HUES64 (cell line): Measurements from ENCODE around the gene DDX39A.
"Not testable (repeated sequence)": the region's sequence is repeated elsewhere in the genome, so short reads cannot be mapped to it uniquely, and the experiment has no call there.

Experiments used
- H3K27ac ChIP-seq: 2 replicates; pipeline ENCODE4 v1.7.0; 2013; ENCODE audit warnings: low read depth, low read length, inconsistent platforms
- H3K27me3 ChIP-seq: 2 replicates; pipeline ENCODE4 v1.6.1; 2013; ENCODE audit warnings: mild to moderate bottlenecking, low read length; ENCODE audit not compliant: insufficient read depth
- H3K36me3 ChIP-seq: 2 replicates; pipeline ENCODE4 v1.6.1; 2013; ENCODE audit warnings: mild to moderate bottlenecking, low read length; ENCODE audit not compliant: insufficient read depth
- H3K4me1 ChIP-seq: 2 replicates; pipeline ENCODE4 v1.6.1; 2013; ENCODE audit warnings: mild to moderate bottlenecking, low read length, moderate library complexity; ENCODE audit not compliant: insufficient read depth
- H3K4me3 ChIP-seq: 2 replicates; pipeline ENCODE4 v1.5.1; 2013; ENCODE audit warnings: mild to moderate bottlenecking, low read length, moderate library complexity
- H3K9ac ChIP-seq: 2 replicates; pipeline ENCODE4 v1.6.1; 2013; ENCODE audit warnings: mild to moderate bottlenecking, low read depth, low read length
- H3K9me3 ChIP-seq: 2 replicates; pipeline ENCODE4 v1.6.1; 2013; ENCODE audit warnings: low read depth, low read length; ENCODE audit not compliant: insufficient read depth
- WGBS: fragments of 150-250, 120-280 bp; methylation state at CpG from one replicate; pipeline ENCODE4 v1.1.7; 2013; ENCODE audit warnings: missing lambda C conversion rate; 5-methylcytosine and 5-hydroxymethylcytosine counted together

DDX39A gene

DNA sequence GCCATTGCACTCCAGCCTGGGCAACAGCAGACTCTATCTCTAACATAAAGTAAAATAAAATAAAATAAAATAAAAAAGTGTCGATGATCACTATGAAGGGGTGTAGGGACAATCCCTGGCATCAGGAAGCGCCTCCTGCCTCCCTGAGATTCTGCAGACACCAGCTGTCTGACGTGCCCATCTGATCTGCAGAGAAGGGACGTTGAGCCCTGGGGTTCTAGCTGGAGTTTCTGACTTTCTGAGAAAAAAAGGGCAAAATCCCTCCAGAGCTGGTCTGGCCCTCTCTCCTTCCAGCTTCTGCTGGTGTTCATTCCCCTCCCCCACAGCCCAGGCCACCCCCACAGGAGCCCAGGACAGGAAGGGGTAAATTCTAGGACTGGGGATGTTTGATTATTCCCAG, 40.3 kb downstream of the DDX39A start:
- Histone ChIP-seq H3K27ac (no peak overlapping the region), H3K36me3 (no peaks in the 10 kb centered on the region)
- WGBS = 66% methylated on average over 4 of the region's 4 CpGs

DNA sequence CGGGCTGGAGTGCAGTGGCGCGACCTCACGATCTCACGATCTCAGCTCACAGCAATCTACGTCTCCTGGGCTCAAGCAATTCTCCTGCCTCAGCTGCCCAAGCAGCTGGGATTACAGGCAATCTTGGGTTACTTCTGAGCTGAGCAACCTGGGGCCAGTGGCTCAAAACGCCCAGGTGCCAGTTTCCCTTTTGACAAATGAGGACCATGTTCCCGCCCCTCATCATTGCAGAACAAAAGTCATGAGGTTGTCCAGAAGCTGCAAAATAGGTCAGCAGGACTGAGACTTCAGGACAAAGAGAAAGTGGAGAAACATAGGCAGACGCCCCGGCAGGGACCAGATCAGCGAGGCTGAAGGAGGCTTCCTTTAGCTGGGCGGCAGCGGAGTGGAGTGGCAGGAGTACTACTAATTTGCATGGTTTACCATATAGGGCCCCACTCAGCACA, 41.2 kb downstream of the DDX39A start:
- WGBS = 58% methylated on average over 11 of the region's 13 CpGs
- Histone ChIP-seq H3K27me3 (no peaks in the 10 kb centered on the region), H3K4me3 (no peak overlapping the region), H3K9ac (no peak overlapping the region), H3K9me3 (no peaks in the 10 kb centered on the region), H3K4me1 (peaks cover 16% of the 10 kb centered on the region; the same call in 1 of the 2 replicates), H3K27ac (no peak overlapping the region; the same call in 1 of the 2 replicates), H3K36me3 (no peaks in the 10 kb centered on the region)

More for the DNA sequence above, 40.3 kb downstream of the DDX39A start:
- Histone ChIP-seq H3K4me1 (peaks cover 16% of the 10 kb centered on the region; the same call in 1 of the 2 replicates), H3K4me3 (no peak overlapping the region), H3K27me3 (no peaks in the 10 kb centered on the region), H3K9ac (no peak overlapping the region), H3K9me3 (no peaks in the 10 kb centered on the region)

DNA sequence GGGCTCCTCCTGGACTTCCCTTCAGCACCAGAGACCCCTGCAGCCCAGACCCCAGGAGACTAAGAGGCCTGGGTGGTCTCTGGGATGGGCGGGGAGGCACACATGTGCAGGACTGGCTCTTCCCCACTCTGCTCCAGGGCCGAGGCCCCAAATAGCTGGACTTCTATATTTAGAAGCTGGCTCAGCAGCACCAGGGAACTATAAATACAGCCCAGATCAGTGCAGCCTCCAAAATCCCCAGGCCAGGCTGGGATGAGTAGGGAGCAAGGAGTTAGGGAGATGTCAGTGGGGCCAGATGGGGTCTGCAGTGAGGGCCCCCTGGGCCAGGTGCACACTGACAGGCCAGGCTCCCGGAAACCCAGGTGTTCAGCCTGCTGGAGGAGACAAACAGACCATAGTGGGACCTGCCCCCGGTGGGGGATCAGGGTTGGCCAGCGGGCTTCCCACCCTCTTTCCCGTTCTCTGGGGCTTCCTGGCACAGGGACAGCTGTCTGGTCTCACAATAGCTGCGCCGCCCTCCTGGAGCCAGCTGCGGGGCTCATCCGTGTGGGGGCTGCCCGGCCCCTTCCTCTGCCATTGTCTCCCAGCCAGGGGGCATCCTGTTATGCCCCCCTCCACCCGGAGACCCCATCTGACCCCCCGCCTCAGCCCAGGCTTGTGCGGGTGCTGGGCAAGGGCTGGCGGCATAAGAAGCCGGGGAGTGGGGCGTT, 43.4 kb downstream of the DDX39A start:
- no peak overlapping the region for H3K27ac ChIP-seq
- no peak overlapping the region for H3K4me3 ChIP-seq
- no peaks in the 10 kb centered on the region for H3K9me3 ChIP-seq
- H3K4me1 ChIP-seq = peaks cover 10% of the 10 kb centered on the region; the same call in 1 of the 2 replicates
- no peaks in the 10 kb centered on the region for H3K36me3 ChIP-seq
- no peaks in the 10 kb centered on the region for H3K27me3 ChIP-seq
- no peak overlapping the region for H3K9ac ChIP-seq
- WGBS = 82% methylated on average over 17 of the region's 17 CpGs

DNA sequence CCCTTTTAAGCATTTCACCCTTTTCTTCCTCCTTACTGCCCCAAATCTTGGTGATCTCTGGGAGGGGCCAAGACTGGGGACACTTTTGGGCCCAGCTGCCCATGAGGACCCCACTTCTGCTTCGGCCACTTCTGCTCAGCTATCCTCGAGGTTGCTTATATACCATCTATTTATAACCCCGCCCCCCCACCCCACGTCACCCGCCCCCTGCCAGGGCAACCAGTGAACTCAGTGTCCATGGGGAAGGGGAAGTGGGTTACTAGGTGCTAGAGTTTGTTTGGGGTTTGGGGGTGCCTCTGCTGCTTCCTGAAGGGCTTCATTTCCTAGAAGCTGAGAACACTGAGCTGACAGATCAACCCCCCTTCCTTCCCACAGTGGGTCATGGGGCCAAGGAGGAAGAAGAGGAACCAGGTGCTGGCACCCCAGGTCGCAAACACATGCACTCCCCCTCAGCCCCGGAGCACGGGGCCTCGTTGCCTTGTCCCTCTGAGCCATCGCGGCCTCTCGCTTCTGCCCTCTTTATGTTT, 44.0 kb downstream of the DDX39A start:
- Histone ChIP-seq H3K9me3 (no peaks in the 10 kb centered on the region), H3K4me1 (peaks cover 12% of the 10 kb centered on the region; the same call in 1 of the 2 replicates), H3K4me3 (no peak overlapping the region), H3K9ac (no peak overlapping the region), H3K27ac (no peak overlapping the region), H3K27me3 (no peaks in the 10 kb centered on the region), H3K36me3 (no peaks in the 10 kb centered on the region)
- 90% methylated on average over 9 of the region's 12 CpGs for WGBS

DNA sequence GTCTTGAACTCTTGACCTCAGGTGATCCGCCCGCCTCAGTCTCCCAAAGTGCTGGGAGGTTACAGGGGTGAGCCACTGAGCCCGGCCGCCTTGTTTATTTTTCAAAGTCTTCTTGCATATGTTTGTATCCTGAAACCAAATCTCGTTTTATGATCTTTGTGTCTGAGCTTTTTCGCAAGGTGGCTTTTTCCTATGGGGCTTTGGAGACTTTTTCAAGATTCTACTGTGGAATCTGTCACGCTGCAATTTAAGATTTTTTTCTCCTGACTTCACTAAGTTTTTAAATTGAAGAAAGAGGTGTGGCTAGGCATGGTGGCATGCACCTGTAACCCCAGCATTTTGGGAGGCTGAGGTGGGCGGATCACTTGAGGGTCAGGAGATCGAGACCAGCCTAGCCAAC, 44.8 kb downstream of the DDX39A start:
- H3K27ac ChIP-seq, H3K9ac ChIP-seq, H3K36me3 ChIP-seq, H3K4me3 ChIP-seq, H3K9me3 ChIP-seq, H3K27me3 ChIP-seq: not testable (repeated sequence)
- 92% methylated on average over 9 of the region's 9 CpGs for WGBS
- peaks cover 17% of the 10 kb centered on the region; the same call in 1 of the 2 replicates for H3K4me1 ChIP-seq

DNA sequence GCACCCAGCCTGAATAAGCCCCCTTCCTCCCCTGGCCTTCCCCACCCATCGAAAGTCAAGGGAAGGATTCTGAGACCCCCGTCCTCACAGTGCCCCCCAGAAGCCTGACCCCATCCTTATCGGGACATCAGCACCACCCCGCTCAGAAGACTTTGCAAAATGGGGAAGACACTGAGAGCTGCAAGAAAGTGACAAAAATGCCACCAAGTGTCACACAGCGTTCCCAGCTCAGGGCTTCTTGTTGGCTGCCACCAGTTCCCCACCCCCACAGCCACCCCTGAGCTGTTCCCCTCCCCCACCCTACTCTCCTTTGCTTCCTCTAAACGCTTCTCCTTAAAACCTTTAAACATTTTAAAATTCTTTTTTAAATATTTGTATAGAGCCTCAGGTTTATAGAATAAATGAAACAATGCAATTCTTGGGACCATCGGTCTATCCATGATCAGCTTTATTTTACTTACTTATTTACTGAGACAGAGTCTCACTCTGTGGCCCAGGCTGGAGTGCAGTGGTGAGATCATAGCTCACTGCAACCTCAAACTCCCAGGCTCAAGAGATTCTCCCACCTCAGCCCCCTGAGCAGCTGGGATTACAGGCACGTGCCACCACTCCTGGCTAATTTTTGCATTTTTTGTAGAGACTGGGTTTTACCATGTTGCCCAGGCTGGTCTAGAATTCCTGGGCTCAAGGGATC, 46.6 kb downstream of the DDX39A start:
- H3K27me3 ChIP-seq, H3K4me1 ChIP-seq, H3K27ac ChIP-seq, H3K9ac ChIP-seq, H3K4me3 ChIP-seq, H3K36me3 ChIP-seq, H3K9me3 ChIP-seq: not testable (repeated sequence)
- WGBS = 65% methylated on average over 6 of the region's 8 CpGs

DNA sequence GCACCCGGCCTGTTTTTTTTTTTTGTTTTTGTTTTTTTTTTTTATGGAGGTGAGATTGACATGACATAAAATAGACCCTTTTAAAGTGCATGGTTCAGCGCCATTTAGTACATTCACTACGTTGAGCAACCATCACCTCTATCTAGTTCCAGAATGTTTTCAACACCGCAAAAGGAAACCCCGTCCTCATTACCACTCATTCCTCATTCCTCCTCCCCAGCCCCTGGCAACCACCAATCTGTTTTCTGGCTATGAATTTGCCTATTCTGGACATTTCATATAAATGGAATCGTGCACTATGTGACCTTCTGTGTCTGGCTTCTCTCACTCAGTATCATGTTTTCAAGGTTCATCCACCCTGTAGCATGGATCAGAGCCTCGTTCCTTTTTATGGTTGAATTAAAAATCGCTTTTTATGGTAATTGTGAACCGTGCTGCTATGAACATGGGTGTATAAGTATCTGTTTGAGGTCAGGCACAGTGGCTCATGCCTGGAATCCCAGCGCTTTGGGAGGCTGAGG, 47.8 kb downstream of the DDX39A start:
- Histone ChIP-seq H3K9ac (no peak overlapping the region), H3K36me3 (no peaks in the 10 kb centered on the region), H3K4me1 (0 out of 2 replicates have a peak, but pooled peaks cover 7% of the 10 kb centered on the region), H3K9me3 (no peaks in the 10 kb centered on the region), H3K4me3 (no peak overlapping the region), H3K27me3 (no peaks in the 10 kb centered on the region), H3K27ac (no peak overlapping the region)
- 94% methylated on average over 10 of the region's 10 CpGs for WGBS

DNA sequence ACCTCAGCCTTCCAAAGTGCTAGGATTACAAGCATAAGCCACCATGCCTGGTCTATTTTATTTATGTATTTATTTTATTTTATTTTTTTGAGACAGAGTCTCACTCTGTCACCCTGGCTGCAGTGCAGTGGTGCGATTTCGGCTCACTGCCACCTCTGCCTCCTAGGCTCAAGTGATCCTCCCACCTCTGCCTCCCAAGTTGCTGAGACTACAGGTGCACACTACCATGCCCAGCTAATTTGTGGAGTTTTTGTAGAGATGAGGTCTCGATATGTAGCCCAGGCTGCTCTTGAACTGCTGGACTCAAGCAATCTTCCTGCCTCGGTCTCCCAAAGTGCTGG, 48.2 kb downstream of the DDX39A start:
- Histone ChIP-seq H3K27me3 (no peaks in the 10 kb centered on the region), H3K36me3 (no peaks in the 10 kb centered on the region), H3K4me3 (no peak overlapping the region), H3K9ac (no peak overlapping the region), H3K27ac (no peak overlapping the region), H3K4me1 (0 out of 2 replicates have a peak, but pooled peaks cover 7% of the 10 kb centered on the region), H3K9me3 (no peaks in the 10 kb centered on the region)
- WGBS = 94% methylated on average over 4 of the region's 4 CpGs

DNA sequence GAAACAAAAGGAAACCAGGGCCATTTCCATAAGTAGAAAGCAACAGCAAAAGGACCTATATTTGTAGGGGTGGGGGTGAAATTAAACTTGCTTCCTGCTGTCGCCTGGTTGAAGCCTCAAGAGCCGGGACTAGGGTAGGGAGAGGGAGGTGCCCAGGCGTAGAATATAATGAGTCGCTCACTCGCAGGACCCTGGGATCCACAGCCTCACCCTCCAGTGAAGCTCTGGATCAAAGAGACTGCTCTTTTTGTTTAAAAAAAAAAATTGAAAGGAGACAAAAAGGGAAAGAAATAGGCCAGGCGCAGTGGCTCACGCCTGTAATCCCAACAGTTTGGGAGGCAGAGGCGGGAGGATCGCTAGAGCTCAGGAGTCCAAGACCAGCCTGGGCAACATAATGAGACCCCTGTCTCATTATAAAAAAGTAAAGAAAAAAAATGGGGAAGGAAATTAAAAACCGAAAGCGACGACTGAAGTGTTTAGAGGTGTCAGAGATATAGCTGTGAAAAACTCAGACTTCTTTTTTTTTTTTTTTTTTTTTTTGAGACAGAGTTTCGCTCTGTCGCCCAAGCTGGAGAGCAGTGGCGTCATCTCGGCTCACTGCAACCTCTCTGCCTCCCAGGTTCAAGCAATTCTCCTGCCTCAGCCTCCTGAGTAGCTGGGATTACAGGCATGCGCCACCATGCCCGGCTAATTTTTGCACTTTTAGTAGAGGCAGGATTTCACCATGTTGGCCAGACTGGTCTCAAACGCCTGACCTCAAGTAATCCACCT, 48.8 kb downstream of the DDX39A start:
- 0 out of 2 replicates have a peak, but pooled peaks cover 7% of the 10 kb centered on the region for H3K4me1 ChIP-seq
- no peak overlapping the region for H3K4me3 ChIP-seq
- no peak overlapping the region for H3K27ac ChIP-seq
- no peaks in the 10 kb centered on the region for H3K36me3 ChIP-seq
- H3K27me3 ChIP-seq = no peaks in the 10 kb centered on the region
- no peaks in the 10 kb centered on the region for H3K9me3 ChIP-seq
- H3K9ac ChIP-seq = no peak overlapping the region
- 85% methylated on average over 19 of the region's 19 CpGs for WGBS

DNA sequence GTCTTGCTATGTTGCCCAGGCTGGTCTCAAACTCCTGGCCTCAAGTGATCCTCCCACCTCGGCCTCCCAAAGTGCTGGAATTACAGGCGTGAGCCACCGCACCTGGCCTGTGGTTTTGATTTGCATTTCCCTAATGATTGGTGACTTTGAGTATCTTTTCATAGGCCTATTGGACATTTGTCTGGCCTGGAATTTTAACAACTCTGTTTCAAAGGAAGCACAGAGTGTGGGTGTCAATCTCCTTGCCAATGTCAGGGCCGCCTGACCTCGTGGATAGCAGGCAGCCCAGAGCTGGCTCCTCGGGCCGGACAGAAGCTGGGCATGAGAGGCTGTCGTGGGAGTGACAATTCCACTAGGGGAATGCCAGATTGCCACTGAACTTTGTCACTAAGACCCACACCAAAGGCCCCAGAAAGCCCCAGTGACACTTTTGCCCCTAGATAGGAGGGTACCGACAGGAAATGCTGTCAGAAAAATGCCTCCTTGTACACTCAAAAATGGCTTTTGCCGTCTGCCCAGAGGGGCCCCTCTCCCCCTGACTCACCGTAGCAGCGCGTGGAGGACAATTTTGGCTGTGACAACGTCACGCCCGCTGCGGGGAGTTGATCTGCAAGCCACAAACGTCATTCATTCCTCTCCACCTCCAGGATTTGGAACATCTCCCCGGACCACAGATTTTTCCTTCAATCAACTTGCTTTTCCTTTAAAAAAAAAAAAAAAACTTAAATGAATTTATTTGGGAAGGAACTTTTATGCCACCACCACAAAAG, 49.6 kb downstream of the DDX39A start:
- no peak overlapping the region for H3K9ac ChIP-seq

More for the DNA sequence above, 49.6 kb downstream of the DDX39A start:
- 75% methylated on average over 19 of the region's 19 CpGs for WGBS
- no peak overlapping the region for H3K27ac ChIP-seq
- H3K27me3 ChIP-seq = no peaks in the 10 kb centered on the region
- no peaks in the 10 kb centered on the region for H3K9me3 ChIP-seq
- H3K4me1 ChIP-seq = 0 out of 2 replicates have a peak, but pooled peaks cover 7% of the 10 kb centered on the region
- H3K36me3 ChIP-seq = no peaks in the 10 kb centered on the region
- H3K4me3 ChIP-seq = no peak overlapping the region
